ENCODE data around the gene SCIN.
"Not testable (repeated sequence)": the region's sequence is repeated elsewhere in the genome, so short reads cannot be mapped to it uniquely, and the experiment has no call there.

SCIN gene

DNA sequence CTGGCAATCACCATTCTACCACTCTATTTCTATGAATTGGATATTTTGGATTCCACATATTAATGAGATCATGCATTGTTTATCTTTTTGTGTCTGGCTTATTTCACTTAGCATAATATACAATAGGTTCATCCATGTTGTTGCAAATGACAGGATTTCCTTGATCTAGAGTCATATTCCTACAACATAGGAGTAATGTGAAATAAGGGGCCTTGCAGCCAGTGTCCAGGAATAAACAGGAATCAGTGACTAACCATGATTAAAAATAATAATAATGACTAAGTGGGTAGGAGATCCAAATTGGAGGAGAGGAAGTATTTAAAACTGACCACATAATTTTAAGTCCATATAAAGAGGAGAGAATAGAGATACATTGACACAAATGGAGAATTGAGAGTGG lies 49.9 kb downstream of the SCIN start:
- no peak for DNase-seq

DNA sequence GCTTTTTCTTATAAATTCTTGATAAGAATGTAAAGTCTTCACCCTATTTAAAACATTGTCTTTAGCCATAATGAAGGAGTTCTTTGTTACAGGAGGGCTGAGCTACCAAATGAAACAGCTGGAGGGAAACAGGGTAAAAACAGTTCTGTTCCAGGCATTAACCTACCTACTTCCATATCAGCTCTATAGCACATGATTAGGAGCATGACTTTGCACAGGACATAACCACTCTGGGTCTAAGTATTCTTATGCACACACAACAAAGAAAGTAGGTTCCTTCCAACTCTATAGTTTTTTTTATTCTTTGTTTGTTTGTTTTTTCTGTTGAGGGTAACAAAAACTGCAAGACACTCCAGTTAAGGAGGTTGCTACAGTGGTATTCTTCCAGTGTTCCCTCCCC lies 52.7 kb downstream of the SCIN start:
- DNase-seq = no peak

- peak; percentile 28 for DNase-seq
Measured at GRCh38 chr7:12623885-12624498, 53.5 kb downstream of the SCIN start.

GRCh38 chr7:12625836-12626235 lies 55.3 kb downstream of the SCIN start:
- no peak for DNase-seq

GRCh38 chr7:12629816-12630512 lies 59.4 kb downstream of the SCIN start:
- no peak for DNase-seq

DNA sequence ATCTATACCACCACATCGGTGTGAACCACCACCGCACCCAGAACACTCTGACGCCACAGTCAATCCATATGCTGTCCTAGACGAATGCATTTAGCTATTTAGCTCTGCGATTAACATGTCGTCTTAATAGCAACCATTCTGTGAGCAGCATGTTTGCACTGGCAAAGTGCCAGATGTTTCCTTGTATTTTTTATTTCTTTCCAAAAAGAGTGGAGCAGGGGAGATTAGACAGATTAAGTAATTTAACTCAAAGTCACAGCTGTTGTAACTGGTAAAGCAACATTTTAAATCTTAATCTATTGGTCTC lies 59.9 kb downstream of the SCIN start:
- peak; percentile 76 for DNase-seq

DNA sequence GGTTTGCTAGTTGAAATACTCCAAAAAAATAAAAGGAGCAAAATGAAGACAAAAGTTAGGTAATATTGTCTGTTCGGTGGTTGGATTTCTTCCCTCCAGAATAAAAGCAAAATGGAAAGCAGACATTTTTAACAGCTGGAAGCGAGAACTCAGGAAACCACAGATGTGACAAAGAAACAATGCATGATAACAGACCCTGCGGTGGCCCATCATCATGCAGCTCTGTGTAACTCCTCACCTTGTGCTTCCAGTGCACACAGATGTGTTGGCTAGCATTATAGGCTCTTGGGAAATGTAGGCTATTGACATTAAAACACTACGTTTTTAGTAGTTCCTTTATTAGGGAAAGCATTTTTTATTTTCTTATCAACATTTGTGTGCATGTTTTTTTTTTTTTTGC lies 63.1 kb downstream of the SCIN start:
- no peak for DNase-seq

- DNase-seq = no peak
Measured at GRCh38 chr7:12635830-12636229, 65.3 kb downstream of the SCIN start.

DNA sequence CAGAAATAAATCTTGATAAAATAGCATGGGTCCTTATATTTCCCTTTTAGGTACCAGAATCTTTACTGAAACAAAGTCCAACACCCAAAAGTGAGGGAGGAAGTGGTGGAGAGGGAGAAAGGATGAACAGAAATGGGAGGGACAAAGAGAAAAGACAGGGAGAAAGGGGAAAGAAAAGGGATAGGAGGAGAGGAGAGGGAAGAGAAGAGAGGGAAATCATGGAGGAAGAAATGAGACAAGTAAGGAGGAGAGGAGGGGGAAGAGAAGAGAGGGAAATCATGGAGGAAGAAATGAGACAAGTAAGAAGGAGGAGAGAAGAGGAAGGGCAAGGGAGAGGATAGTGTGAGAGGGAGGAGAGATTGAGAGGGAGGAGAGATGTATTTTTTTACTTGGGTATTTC lies 66.8 kb downstream of the SCIN start:
- no peak for DNase-seq

DNA sequence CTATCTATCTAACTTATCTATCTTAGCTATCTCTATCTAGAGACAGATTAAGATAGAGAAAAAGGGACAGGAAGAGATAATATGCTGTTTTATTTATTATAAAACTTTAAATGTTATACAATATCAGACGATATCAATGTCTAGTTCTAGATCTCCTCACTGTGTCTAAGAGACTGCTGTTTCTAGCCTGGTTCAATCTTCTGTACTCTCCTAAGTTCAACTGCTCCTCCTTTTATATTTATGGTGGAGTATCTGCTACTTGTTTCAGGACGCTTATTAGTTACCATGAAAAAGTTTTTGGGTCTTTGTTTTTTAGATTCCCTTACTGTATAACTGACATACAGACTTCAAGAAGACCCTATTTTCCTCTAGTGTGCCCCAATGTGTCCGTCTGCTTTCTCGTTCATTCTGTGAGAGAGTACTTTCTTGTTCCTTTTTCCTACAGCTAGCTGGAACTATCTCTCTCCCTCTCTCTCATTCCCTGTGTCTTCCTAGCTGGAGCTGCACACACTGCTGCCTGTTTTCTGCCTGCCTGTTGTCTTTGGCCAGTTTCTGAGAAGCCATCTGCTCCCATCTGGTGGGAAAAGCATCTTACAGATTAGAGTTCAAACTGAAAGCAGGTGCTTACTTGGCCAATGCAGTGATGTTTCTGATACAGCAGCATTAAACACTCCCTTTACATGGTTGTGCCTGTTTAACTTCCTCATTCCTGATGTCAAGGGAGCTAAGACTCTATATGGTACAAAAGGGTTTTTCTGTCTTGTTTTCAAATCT lies 67.5 kb downstream of the SCIN start:
- peak; percentile 79 for DNase-seq

GRCh38 chr7:12638851-12639456 lies 68.4 kb downstream of the SCIN start:
- DNase-seq = peak; percentile 65

DNA sequence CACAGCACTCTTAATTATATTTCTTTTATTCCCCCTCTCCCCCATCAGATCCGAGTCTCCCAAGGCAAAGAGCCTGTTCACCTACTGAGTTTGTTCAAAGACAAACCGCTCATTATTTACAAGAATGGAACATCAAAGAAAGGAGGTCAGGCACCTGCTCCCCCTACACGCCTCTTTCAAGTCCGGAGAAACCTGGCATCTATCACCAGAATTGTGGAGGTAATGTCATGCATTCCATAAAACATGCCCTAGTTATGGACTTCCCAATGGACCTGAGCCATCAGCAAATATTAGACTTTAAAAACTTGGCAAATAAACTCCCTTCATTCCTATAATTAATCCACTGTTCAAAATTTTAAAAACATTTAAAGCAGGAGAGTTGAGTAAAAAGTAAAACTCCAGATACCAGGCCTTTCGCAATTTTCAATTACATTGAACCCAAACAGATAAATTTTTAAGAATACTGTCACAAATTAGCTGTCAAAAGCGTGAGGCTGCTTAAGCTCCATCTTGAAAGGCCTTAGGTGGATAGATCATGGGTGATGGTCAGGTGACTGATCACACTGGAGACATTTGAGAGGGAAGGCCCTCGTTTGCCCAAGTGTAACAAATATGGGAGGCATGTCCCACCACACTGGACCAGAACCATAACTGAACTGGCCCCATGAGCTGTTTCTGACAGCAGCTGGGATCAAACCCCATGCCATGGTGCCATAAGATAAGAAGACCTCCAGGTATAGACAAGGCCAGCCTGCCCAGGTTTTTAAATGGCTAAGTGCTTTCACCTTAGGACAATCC lies 70.0 kb downstream of the SCIN start:
- DNase-seq = no peak

GRCh38 chr7:12641196-12641595 lies 70.7 kb downstream of the SCIN start:
- DNase-seq = no peak

- DNase-seq = no peak
Measured at GRCh38 chr7:12642508-12642907, 72.0 kb downstream of the SCIN start.

- no peak for DNase-seq
Measured at GRCh38 chr7:12643001-12643643, 72.6 kb downstream of the SCIN start.

GRCh38 chr7:12643644-12644043 lies 73.1 kb downstream of the SCIN start:
- no peak for DNase-seq

GRCh38 chr7:12645212-12645611 lies 74.7 kb downstream of the SCIN start:
- not testable (repeated sequence) for DNase-seq

DNA sequence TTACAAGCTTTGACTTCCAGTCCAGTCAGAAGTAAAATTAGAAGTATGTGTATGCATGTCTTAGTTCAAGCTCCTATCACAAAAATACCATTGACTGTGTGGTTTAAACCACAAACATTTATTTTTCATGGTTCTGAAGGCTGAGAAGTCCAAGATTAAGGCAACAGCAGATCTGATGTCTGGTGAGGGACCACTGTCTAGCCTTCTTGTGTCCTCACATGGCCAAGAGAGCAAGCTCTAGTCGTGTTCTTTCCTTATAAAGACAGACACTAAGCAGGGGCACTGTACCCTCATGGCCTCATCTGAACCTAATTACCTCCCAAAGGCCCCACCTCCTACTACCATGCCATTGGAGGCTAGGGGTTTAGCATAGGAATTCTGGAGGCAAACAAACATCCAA lies 75.6 kb downstream of the SCIN start:
- DNase-seq = no peak

DNA sequence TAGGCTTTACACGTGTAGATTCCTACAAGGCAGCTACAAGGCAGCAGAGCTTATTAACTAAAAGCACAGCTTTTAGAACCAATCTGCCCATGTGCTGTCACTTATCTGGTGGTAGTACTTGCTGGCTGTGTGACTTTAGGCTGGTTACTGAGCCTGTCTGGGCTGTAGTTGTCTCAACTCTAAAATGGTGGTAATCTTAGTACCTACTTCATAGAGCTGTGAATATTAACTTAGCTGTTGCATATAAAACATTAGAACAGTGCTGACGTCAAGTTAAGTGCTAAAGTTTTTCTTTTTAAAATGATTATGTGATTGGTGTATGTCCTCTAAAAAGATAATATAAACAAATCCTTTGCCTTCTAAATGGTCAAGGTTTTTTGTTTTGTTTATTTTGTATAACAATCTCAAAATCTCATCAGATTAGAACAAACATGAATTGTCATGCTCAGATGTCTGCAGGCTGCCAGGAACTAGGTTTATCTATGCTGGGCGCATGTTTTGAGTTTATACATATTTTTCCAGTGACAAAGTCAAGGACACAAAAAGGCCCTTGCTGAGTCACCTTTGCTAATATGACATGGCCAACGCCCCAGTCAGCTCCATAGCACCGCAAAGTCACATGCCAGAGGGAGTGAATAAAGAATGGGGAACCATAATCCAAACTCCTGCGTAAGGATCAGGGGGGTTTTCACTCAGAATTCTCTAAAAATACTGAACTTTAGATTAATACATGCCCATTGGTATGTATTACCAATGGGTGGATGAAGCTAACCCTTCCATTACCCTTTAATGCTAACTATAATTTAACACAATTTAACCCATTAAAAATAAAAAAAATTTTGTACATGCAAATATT lies 77.1 kb downstream of the SCIN start:
- DNase-seq = no peak

DNA sequence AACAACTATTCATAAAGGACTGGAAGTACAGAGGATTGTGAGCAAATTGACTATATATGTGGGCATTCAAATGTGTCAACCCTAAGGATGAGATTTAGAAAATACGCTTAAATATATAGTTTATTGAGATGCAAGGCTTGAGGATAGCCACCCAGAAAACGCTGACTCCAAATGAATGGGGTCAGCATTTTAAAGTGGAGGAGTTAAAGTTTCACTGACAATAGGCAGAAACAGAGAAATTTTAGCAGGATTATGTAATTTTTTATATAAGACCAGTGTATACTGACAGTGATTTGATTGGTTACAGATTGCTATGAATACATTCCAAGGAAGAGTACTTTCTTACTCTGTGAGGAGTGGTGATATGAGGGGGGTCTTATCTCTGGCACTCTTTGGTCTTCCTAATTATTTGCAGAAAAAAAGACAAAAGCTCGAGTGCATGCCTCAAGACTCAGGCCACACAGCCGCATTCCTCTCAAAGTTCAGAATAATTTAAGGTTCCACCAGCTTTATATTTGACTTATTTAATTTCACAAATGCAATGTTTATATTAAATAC lies 78.3 kb downstream of the SCIN start:
- DNase-seq = no peak

GRCh38 chr7:12649348-12649747 lies 78.8 kb downstream of the SCIN start:
- DNase-seq = no peak

Measured in NCI-H2171 treated with DMSO at 0.1 percent for 48 hours (cell line).